H9 (cell line): Measurements from ENCODE around the gene PALD1. TPM values are rescaled to one million over a fixed set of nuclear protein-coding genes. Genes with fewer than 3 reads are reported as not detected.

Experiments used
- DNase-seq: peaks from one replicate; pipeline ENCODE4 v3.0.0-alpha.2; 2017
- H2AFZ ChIP-seq: one replicate; pipeline ENCODE4 v1.6.1; 2013; ENCODE audit warnings: mild to moderate bottlenecking, low read length, control low read depth, moderate library complexity
- H2AK5ac ChIP-seq: 2 replicates; pipeline ENCODE4 v1.6.1; 2013; ENCODE audit warnings: low read length, control low read depth, mixed read lengths; ENCODE audit not compliant: insufficient read length
- H2BK120ac ChIP-seq: one replicate; pipeline ENCODE4 v1.6.1; 2013; ENCODE audit warnings: low read depth, mild to moderate bottlenecking, low read length, control low read depth, inconsistent platforms; ENCODE audit not compliant: poor library complexity, severe bottlenecking
- H2BK12ac ChIP-seq: 2 replicates; pipeline ENCODE4 v1.6.1; 2013; ENCODE audit warnings: low read length, control low read depth, mixed read lengths, low read depth; ENCODE audit not compliant: insufficient read length
- H2BK15ac ChIP-seq: 2 replicates; pipeline ENCODE4 v1.6.1; 2013; ENCODE audit warnings: low read depth, low read length, control low read depth
- H2BK20ac ChIP-seq: one replicate; pipeline ENCODE4 v1.6.1; 2013; ENCODE audit warnings: low read depth, mild to moderate bottlenecking, low read length, control low read depth, inconsistent platforms; ENCODE audit not compliant: poor library complexity, severe bottlenecking
- H2BK5ac ChIP-seq: 2 replicates; pipeline ENCODE4 v1.6.1; 2013; ENCODE audit warnings: low read length, control low read depth, mixed read lengths; ENCODE audit not compliant: insufficient read length
- H3K14ac ChIP-seq: 2 replicates; pipeline ENCODE4 v1.6.1; 2013; ENCODE audit warnings: low read length, control low read depth; ENCODE audit not compliant: insufficient read depth
- H3K18ac ChIP-seq: 2 replicates; pipeline ENCODE4 v1.6.1; 2013; ENCODE audit warnings: low read depth, mild to moderate bottlenecking, mixed read lengths, low read length, control low read depth; ENCODE audit not compliant: insufficient read length
- H3K23ac ChIP-seq: 2 replicates; pipeline ENCODE4 v1.6.1; 2013; ENCODE audit warnings: low read length, control low read depth, mixed read lengths, low read depth; ENCODE audit not compliant: insufficient read length
- H3K23me2 ChIP-seq: 2 replicates; pipeline ENCODE4 v1.6.1; 2013; ENCODE audit warnings: low read depth, mild to moderate bottlenecking, mixed read lengths, low read length, control low read depth; ENCODE audit not compliant: insufficient read length, poor library complexity, severe bottlenecking
- H3K27ac ChIP-seq: 2 replicates; pipeline ENCODE4 v1.5.1; 2013; ENCODE audit warnings: low read length, control low read depth, mixed read lengths, low read depth; ENCODE audit not compliant: insufficient read length
- H3K27me3 ChIP-seq: 2 replicates; pipeline ENCODE4 v1.6.1; 2013; ENCODE audit warnings: low read length, control low read depth, inconsistent platforms; ENCODE audit not compliant: insufficient read depth
- H3K4ac ChIP-seq: 2 replicates; pipeline ENCODE4 v1.6.1; 2013; ENCODE audit warnings: low read depth, mild to moderate bottlenecking, control low read depth, inconsistent platforms, low read length, moderate library complexity
- H3K4me1 ChIP-seq: 2 replicates; pipeline ENCODE4 v1.6.1; 2013; ENCODE audit warnings: low read length, control low read depth, inconsistent platforms; ENCODE audit not compliant: insufficient read depth
- H3K4me2 ChIP-seq: 2 replicates; pipeline ENCODE4 v1.6.1; 2013; ENCODE audit warnings: low read length, control low read depth, mixed read lengths; ENCODE audit not compliant: insufficient read length, insufficient read depth
- H3K56ac ChIP-seq: 2 replicates; pipeline ENCODE4 v1.6.1; 2013; ENCODE audit warnings: low read depth, mild to moderate bottlenecking, mixed read lengths, low read length, control low read depth; ENCODE audit not compliant: insufficient read length
- H3K79me1 ChIP-seq: 2 replicates; pipeline ENCODE4 v1.6.1; 2013; ENCODE audit warnings: low read depth, mild to moderate bottlenecking, moderate library complexity, low read length, control low read depth, inconsistent platforms; ENCODE audit not compliant: insufficient read depth, poor library complexity, severe bottlenecking
- H3K79me2 ChIP-seq: 2 replicates; pipeline ENCODE4 v1.6.1; 2013; ENCODE audit warnings: low read length, control low read depth, inconsistent platforms; ENCODE audit not compliant: insufficient read depth
- H3K9ac ChIP-seq: 2 replicates; pipeline ENCODE4 v1.6.1; 2013; ENCODE audit warnings: low read length, control low read depth, mixed read lengths; ENCODE audit not compliant: insufficient read length; ENCODE audit errors: extremely low read depth
- H3K9me3 ChIP-seq: one replicate; pipeline ENCODE4 v1.6.1; 2013; ENCODE audit warnings: low read depth, low read length, inconsistent platforms; ENCODE audit not compliant: control insufficient read depth
- H3T11ph ChIP-seq: one replicate; pipeline ENCODE4 v1.6.1; 2013; ENCODE audit warnings: mild to moderate bottlenecking, low read length, control low read depth, inconsistent platforms
- H4K20me1 ChIP-seq: one replicate; pipeline ENCODE4 v1.6.1; 2013; ENCODE audit not compliant: control insufficient read depth, insufficient read length, insufficient read depth
- H4K5ac ChIP-seq: 2 replicates; pipeline ENCODE4 v1.6.1; 2013; ENCODE audit warnings: low read depth, mild to moderate bottlenecking, mixed read lengths, low read length, control low read depth; ENCODE audit not compliant: insufficient read length
- H4K8ac ChIP-seq: replicated peaks from 2 replicates; pipeline ENCODE4 v1.6.1; 2013; ENCODE audit warnings: low read length, control low read depth, mixed read lengths, low read depth; ENCODE audit not compliant: insufficient read length
- H4K91ac ChIP-seq: 2 replicates; pipeline ENCODE4 v1.6.1; 2013; ENCODE audit warnings: low read depth, mild to moderate bottlenecking, moderate library complexity, mixed read lengths, low read length, control low read depth; ENCODE audit not compliant: insufficient read length
- H3K27ac Mint-ChIP-seq, 3 experiments: 2 replicates in 2 of 3; 3 replicates in 1 of 3; pipeline ENCODE4 v1.8.0; 2020 to 2021; ENCODE audit warnings: mixed read lengths in 3 of 3, mild to moderate bottlenecking in 1 of 3, moderate library complexity in 1 of 3
- H3K27me3 Mint-ChIP-seq: 2 replicates; pipeline ENCODE4 v1.8.0; 2021; ENCODE audit warnings: low read depth, mild to moderate bottlenecking, moderate library complexity, mixed read lengths
- H3K36me3 Mint-ChIP-seq, 3 experiments: 2 replicates in 2 of 3; 3 replicates in 1 of 3; pipeline ENCODE4 v1.8.0; 2020 to 2021; ENCODE audit warnings: low read depth in 3 of 3, mixed read lengths in 3 of 3; ENCODE audit not compliant: insufficient read depth in 1 of 3
- H3K4me1 Mint-ChIP-seq, 2 experiments: 2 replicates each; pipeline ENCODE4 v1.8.0; 2020; ENCODE audit warnings: mixed read lengths in 2 of 2
- H3K4me3 Mint-ChIP-seq, 2 experiments: 2 replicates in 1 of 2; 3 replicates in 1 of 2; pipeline ENCODE4 v1.8.0; 2020 to 2021; ENCODE audit warnings: mild to moderate bottlenecking in 2 of 2, mixed read lengths in 2 of 2, moderate library complexity in 1 of 2
- H3K9me3 Mint-ChIP-seq, 2 experiments: 2 replicates in 1 of 2; 3 replicates in 1 of 2; pipeline ENCODE4 v1.8.0; 2020; ENCODE audit warnings: mild to moderate bottlenecking in 2 of 2, mixed read lengths in 2 of 2, moderate library complexity in 1 of 2
- CTCF ChIP-seq: fragments of 200-600 bp; sonication (generic); conservative IDR thresholded peaks from 3 replicates; pipeline ENCODE4 v1.8.0; 2021; ENCODE audit warnings: antibody characterized with exemption, mild to moderate bottlenecking
- WGBS: extraction: QIAGEN DNeasy Blood & Tissue Kit; methylation state at CpG from one replicate; pipeline ENCODE4 v1.1.7; 2013; ENCODE audit warnings: missing lambda C conversion rate, low lambda C conversion rate, mixed read lengths; ENCODE audit not compliant: insufficient read length; ENCODE audit errors: extremely low coverage; 5-methylcytosine and 5-hydroxymethylcytosine counted together
- total RNA-seq: library from RNA; stranded (reverse); gene quantifications from 2 replicates; pipeline ENCODE4 v1.2.1, GENCODE V29; 2021

The PALD1 gene
- total RNA-seq, 1 experiment from 2014 or later, result 21.1 TPM

GRCh38 chr10:70509757-70510147, 31.2 kb downstream of the PALD1 start:
- H2BK5ac ChIP-seq, result no peak overlapping the region

More at GRCh38 chr10:70509757-70510147, 31.2 kb downstream of the PALD1 start:
- H3K9me3 Mint-ChIP-seq, result no peaks in the 10 kb centered on the region; a peak in 1 of 5 replicates
- Histone ChIP-seq H3K14ac (no peak overlapping the region), H3K27ac (no peak overlapping the region), H3K18ac (no peak overlapping the region), H3T11ph (no peak overlapping the region), H2AK5ac (no peak overlapping the region), H3K56ac (no peak overlapping the region), H2BK120ac (no peak overlapping the region), H4K91ac (no peak overlapping the region), H3K79me2 (peaks cover 2% of the 10 kb centered on the region; the same call in 1 of the 2 replicates), H2AFZ (no peak overlapping the region), H3K4ac (no peak overlapping the region), H3K79me1 (no peaks in the 10 kb centered on the region), H3K4me2 (no peak overlapping the region), H4K5ac (no peak overlapping the region), H2BK12ac (no peak overlapping the region), H3K4me1 (peaks cover 4% of the 10 kb centered on the region; the same call in 1 of the 2 replicates), H3K27me3 (no peaks in the 10 kb centered on the region), H2BK20ac (no peak overlapping the region), H3K23me2 (no peaks in the 10 kb centered on the region), H4K20me1 (no peaks in the 10 kb centered on the region), H3K23ac (no peak overlapping the region), H3K9me3 (no peaks in the 10 kb centered on the region), H3K9ac (no peak overlapping the region), H4K8ac (no peak overlapping the region), H2BK15ac (no peak overlapping the region)
- no peak for DNase-seq
- no peaks in the 10 kb centered on the region for H3K27me3 Mint-ChIP-seq
- H3K4me3 Mint-ChIP-seq, result no peak overlapping the region
- peaks cover 50 to 57% of the 10 kb centered on the region in 2 experiments for H3K4me1 Mint-ChIP-seq
- H3K36me3 Mint-ChIP-seq, result no peaks in the 10 kb centered on the region
- no peak for TF ChIP-seq CTCF
- H3K27ac Mint-ChIP-seq, result no peak overlapping the region; a peak in 1 of 7 replicates
- WGBS, result no CpG with 5 or more reads among the region's 7 CpGs
